Right kidney (tissue), 1 donor: Measurements from ENCODE around the gene CD28.
"Not testable (repeated sequence)": the region's sequence is repeated elsewhere in the genome, so short reads cannot be mapped to it uniquely, and the experiment has no call there.

Source experiments
- DNase-seq: peaks from one replicate; pipeline ENCODE4 v3.0.0-alpha.2; 2016

CD28 gene

DNA sequence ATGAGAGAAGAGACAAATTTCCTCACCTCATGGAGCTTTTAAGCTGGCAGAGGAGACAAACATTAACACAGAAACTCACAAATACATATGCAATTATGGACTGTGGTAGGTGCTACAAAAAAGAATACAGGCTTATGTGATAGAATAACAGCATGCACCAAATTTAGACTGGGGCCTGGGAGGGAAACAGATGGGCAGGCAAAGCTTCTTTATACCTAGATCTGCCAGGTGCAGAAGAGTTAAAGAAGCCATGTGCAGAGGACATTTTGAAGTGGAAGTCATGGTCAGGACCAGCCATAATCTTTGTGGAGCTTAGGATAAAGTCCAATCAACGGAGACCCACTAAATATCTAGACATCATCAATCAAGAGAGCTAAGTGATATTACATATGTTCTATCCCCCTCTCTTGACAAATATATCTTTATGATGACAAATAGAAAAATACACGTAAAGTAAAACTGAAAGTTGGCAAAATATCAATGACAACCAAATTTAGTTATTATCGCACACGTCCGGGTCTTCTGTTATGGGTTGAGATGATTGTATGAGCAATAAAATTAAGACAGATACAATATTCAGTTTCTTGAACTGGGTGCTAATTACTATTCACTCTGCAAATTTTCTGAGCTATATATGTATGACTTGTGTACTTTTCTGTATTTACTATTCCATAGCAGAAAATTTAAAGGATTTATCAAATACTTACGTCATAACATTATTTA is 44.1 kb downstream of the CD28 start:
- no peak for DNase-seq

DNA sequence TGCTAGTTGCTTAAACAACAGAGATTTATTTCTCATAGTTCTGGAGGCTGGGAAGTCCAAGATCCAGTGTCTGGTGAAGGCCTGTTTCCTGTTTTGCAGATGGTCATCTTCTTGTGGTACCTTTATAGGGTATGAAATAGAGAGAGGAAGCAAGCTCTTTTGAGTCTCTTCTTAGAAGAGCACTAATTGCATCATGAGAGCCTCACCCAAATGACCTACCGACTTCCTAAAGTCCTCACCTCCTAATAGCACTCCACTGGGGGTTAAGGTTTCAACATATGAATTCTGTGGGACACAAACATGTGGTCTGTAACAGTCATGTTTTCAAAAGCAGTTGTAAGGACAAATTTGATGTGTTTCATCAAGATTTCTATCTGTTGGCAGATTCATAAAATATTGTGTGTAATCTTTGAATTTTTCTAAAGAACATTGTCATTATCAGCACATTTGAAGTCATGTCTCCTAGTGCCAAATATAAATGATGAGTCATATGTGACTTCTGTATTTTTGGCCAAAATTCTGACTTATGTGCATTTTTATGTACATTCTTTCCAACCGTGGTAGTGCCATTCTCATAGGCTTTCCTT is 45.3 kb downstream of the CD28 start:
- DNase-seq = no peak

DNA sequence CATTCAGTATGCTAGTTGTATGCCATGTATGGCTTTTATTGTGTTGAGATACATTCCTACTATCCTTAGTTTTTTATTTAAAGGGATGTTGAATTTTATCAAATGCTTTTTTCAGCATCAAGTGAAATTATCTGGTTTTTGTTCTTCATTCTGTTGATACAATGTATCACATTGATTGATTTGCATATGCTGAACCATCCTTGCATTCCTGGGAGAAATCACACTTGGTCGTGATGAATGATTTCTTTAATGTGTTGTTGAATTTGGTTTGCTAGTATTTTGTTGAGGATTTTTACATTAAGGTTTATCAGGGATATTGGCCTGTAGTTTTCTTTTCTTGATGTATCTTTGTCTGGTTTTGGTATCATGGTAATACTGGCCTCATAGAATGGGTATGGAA is 49.7 kb downstream of the CD28 start:
- no peak for DNase-seq

DNA sequence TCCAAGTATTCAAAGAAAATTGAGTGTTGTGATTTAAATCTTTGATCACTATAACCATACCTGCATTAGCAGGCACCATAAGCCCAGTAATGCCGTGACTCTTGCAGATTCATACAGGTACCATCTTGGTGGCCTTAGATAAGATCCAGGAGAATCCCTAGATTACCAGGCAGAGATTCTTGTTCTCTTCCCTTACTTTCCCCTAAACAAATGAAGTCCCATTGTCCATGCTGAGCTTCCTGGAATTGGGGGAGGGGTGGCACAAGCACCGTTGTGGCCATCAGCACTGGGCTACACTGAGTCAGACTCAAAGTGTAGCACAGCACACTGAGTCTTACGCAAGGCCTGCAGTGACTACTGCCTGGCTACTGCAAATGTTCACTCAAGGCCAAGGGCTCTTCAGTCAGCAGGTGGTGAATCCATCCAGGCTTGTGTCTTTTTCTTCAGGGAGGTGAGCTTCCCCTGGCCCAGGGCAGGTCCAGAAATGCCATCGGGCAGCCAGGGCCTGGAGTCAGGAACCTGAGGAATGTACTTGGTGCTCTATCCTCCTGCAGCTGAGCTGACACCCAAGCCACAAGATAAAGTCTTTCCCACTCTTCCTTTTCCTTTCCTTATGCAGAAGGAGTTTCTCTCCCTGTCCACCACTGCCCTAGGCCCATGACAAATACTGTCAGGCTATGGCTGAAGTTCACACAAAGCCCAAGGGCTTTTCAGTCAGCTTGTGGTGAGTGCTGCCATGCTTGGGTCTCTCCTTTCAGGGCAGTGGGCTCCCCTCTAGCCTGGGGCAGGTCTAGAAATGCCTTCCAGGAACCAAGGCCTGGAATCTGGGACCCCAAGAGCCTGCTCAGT is 52.6 kb downstream of the CD28 start:
- no peak for DNase-seq

DNA sequence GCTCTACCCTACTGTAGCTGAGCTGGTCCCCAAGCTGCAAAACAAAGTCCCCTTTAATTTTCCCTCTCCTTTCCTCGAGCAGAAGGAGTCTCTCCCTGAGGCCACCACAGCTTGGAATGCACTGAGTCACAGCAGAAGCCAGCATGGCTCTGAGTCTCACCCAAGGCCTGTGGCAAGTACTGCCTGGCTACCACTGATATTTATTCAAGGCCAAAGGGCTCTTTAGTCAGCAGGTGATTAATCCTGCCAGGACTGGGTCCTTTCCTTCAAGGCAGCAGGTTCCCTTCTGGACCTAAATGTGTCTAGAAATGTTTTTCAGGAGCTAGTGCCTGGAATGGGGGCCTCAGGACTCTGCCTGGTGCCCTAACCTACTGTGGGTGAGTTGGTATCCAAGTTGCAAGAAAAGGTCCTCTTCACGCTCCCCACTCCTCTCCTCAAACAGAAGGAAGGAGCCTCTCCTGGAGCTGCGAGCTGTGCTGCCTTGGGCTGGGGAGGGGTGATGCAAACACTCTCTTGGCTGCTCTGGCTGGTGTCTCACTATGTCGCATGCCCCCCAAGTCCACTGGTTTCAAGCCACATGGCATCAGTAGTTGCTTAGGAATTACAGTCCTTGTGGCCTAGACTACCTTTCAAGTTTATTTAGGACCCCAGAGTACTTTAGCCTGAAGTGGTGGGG is 53.4 kb downstream of the CD28 start:
- no peak for DNase-seq

DNA sequence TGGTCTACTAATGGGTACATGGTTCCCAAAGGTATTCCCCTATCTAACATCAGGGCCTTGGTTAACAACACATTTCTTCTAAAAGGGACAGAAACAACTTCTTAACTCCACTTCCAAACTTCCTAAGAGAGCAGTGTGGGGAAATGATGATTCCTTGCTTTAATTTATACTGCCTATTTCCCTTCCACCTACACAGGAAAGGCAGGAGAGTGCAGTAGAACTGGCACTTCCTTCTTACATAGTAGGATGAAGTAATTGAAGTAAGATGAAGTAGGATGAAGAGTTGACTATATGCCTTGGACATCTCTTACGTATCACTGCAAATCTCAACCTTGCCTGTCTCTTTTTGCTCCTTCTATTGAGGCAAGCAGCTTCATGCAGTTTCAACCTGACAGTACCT is 54.7 kb downstream of the CD28 start:
- DNase-seq = no peak

DNA sequence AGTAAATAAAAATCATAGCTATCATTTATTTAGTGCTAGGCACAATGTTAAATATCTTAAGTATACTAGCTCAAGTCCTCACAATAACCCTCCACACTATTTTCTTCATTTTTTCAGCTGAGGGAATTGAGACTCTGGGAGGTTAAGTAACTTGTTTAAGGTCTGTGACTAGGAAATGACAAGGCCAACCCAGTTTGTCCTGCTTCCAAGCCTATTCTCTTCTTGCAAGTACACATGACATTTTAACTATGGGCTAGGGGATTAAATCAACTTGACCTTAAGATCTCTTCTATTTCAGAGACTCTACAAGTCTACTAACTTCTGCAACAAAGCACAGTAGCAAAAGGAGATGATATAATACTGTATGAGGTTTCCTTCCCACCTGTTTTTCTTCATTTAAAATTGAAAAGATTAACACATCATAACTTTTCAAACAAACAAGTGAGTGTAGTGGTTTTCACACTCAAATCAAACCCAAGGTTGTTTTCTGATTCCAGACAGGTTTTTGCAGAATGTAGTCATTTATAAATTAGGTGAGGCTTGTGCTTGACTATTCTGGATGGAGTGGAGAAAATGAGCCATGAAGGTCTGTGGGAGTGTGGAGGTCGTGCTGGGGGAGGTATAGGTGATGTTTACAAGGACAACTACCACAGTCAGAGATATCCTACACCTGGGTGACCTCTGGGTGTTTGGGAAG is 57.0 kb downstream of the CD28 start:
- DNase-seq = no peak

DNA sequence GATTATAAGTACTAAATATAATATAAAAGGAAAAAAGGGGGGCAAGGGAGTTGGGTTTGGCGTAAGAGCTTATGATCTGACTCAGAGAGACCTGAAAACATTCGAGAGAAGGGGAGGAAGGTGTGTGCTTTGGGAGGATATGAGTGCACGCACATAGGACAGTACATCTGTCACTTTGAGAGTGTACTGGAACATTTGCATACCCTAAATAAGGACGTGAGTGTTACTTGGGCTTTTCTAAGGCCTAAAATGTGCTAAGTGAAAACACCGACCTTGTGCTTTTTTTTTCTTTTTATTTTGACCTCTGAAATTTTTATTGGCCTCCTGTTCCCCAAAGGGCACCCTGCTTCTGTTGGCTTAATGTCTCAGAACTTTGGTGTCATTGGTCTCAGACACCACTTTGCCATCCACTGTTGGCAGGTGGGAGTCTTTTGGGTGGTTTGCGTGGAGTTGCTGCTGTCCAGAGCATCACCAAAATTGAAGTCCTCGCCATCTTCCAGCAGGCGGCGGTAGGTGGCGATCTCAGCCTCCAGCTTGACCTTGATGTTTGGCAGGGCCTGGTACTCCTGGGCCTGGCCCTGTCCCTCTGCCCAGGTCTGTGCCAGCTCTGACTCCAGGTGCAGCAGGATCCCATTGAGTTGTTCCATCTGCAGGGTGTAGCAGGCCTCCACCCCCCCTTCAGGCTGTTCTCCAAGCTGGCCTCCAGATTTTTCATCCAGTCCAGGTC is 57.7 kb downstream of the CD28 start:
- no peak for DNase-seq

DNA sequence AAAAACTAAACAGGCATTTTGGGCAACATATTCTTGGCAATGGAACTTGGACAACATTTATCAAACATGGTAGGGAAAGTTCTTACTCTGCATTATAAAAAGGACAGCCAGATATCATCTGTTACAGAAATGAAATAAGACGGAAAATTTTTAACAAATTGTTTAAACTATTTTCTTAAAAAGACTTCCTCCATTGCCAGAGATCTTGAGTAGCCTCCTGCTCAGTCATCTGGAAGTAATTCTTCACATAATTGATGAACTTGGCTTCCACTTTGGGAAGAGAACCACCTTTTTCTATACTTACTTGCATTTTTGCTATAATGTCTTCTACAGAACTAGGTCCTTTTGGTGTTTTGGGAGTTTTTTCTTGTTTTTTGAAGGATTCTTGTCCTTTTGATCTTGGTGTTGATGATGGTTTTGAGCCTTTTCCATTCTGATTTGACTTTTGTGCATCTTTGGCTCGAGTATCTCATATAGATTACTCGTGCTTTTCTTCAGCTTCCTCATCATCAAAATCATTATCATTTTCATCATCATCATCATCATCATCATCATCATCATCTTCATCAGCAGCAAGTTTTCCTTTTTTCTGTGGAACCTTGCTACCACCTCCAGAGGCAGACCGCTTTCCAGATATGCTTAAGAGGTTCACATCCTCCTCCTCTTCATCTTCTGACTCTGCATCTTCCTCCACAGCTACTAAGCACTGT is 66.2 kb downstream of the CD28 start:
- no peak for DNase-seq

DNA sequence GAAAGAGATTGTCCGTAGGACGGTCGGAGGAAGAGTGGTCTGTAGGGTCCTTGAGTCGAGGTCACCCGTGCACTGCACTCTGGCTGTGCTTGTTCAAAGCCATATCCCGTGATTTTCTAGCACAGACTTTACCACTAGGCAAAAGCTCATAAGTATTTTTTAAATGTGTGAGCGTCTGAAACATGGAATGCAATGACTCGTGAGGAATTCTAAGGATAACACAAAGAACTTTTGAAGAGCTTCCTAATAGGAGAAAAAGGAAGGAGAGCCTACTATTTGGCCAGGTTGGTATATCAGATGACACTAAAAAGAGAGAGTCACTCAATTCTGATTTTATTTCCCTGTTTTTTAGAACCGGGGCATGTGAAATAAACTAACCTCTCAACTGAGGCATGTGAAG is 68.3 kb downstream of the CD28 start:
- DNase-seq = no peak

DNA sequence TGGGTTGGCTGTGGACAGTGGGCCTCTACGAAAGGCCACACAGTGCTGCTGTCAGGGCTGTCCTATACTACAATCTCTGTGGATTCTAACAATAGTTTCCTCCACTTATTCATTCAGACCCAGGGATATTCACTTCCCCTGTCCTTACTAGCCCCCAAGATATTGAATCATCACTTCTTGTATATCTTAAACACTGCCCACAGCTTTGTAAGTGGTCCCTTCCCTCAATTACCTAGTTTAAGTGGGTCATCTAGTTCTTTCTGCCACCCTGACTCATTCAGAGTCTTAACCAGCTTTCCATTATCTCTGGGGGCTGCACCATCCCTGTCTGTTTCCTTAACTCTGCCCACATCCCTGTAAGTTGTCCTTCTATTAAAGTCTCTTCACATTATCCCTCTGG is 69.2 kb downstream of the CD28 start:
- no peak for DNase-seq

DNA sequence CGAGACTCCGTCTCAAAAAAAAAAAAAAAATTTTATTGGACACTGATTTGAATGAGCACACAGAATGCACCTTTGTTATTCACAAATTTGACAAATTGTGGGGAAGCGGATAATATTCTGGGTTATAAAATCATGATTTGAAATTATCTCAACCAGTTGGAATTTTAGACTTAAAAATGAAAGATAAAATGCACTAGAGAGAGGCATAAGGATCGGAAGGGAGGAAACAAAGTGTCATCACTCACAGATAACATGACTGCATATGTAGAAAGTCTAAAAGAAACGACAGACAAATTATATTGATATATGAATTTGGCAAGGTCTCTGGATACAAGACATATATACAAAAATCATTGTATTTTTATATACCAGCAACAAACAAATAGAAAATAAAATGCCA is 70.6 kb downstream of the CD28 start:
- no peak for DNase-seq

DNA sequence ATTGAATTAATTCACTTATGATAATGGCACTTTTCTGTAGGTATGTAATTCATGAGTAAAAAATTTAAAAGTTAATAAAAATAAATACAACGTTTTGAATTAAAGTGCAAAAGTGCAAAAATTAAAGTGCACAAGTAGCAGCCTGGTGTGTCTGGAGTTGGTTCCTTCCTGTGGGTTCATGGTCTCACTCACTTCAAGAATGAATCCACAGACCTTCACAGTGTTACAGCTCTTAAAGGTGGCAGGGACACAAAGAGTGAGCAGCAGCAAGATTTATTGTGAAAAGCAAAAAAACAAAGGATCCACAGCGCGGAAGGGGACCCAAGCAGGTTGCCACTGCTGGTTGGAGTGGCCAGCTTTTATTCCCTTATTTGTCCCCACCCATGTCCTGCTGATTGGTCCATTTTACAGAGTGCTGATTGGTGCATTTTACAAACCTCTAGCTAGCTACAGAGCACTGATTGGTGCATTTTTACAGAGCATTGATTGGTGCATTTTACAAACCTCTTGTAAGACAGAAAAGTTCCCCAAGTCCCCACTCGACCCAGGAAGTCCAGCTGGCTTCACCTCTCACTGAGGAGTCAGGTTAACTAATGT is 73.1 kb downstream of the CD28 start:
- DNase-seq = not testable (repeated sequence)

DNA sequence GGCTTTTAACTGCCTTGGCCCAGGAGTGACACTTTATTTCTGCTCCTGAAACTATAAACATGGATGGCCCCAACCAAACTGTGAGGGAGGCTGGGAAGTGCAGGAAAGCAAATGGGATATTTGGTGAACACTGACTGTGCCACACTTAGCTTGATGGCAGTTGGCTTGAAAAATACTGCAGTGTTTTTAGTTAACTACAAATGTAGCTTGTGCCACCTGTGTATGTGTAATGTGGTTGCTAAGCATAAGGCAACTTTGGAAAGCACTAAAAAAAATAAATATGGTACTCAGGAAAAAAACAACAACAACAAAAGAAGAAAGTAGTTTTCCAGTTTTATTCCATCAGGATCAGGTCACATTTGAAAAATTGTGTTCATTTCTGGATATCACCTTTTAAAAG is 73.8 kb downstream of the CD28 start:
- no peak for DNase-seq

DNA sequence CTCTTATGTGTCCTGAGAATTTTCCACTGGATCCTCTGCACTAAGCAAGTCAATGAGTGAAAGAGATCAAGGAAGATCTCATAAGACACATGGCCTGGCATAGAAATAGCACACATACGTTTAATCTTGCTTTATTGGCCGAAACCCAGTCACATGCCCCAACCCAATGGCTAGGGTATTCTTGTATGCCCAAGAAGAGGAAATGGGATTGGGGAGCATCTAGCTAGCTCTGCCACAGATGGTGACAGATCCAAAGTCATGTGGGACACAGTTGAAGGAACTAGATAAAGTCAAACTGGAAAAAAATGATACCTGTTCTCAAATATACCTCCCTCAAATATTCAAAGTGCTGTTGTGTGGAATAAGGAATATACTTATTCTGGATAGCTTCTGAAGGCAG is 74.7 kb downstream of the CD28 start:
- no peak for DNase-seq

DNA sequence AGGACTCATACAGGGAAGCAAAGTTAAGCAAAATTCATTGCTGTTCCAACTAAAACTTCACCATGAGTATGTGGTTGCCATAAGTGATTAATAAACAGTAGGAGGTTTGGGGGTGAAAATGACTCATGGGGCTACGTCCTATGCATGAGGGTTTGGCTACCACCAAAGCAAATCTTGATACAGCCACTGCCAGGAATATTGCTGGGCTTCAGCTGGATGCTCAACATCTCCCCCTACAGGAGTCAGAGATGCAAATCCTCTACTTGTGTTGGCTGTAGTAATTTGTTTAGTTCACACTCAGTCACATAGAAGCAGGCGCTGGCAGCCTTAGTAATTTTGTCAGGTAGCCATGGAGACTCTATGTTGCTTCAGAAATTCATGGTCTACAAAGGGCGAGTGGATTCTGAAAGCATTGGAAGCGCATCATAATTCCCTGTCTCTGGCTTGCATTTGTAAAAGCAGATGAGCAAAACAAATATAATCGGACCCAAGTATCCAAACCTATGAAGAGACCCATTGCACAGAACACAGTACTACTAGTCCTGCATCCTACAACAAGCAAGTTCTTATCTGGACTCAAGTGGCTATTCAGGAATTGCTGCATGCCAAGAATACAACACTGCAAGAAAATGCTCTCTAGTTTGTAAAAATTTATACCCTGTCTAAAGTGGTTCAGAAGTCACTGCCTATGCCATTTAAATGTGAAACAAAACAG is 76.0 kb downstream of the CD28 start:
- DNase-seq = no peak

DNA sequence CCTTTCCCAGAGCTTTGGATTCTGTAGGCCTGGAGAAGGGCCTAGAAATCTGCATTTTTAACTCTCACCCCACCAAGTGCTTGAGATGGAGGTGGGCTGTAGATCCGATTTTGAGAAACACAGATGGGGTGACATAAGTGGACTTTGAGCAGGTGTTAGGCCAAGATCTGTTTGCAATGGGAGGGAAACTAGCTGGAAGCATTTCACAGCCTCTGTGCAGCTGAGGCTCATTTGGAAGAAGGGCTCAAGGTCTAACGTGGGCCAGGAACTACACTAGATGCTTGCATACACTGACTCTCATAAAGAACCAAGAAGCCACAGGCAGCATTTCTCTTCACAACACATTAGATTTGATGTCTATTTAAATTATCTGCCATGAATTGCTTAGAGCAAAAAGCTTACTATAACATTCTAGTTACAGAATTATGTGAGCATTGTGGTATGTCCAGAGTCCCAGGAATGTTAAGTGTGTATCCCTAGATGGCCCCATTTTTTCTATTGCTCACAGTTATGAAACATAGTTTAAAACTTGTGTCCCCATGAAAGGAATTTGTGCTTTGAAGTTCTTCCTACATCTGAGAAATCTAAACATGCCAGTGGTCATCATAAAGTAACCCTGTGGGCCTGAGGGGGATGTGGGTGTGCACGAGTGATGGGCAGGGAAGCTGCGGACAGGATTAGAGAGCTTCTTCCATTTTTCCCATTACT is 77.2 kb downstream of the CD28 start:
- DNase-seq = no peak

DNA sequence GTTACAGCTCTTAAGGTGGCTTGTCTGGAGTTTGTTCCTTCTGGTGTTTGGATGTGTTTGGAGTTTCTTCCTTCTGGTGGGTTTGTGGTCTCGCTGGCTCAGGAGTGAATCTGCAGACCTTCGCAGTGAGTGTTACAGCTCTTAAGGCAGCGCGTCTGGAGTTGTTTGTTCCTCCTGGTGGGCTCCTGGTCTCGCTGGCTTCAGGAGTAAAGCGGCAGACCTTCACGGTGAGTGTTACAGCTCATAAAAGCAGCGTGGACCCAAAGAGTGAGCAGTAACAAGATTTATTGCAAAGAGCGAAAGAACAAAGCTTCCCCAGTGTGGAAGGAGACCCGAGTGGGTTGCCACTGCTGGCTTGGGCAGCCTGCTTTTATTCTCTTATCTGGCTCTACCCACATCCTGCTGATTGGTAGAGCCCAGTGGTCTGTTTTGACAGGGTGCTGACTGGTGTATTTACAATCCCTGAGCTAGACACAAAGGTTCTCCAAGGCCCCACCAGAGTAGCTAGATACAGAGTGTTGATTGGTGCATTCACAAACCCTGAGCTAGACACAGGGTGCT is 78.4 kb downstream of the CD28 start:
- DNase-seq = not testable (repeated sequence)
